ENCODE measurements around the gene PTER. TPM values are rescaled to one million over a fixed set of nuclear protein-coding genes. Genes with fewer than 3 reads are reported as not detected.

PTER gene, protein sequence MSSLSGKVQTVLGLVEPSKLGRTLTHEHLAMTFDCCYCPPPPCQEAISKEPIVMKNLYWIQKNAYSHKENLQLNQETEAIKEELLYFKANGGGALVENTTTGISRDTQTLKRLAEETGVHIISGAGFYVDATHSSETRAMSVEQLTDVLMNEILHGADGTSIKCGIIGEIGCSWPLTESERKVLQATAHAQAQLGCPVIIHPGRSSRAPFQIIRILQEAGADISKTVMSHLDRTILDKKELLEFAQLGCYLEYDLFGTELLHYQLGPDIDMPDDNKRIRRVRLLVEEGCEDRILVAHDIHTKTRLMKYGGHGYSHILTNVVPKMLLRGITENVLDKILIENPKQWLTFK
- 7.5 and 9.8 TPM in 2 replicates for total RNA-seq

DNA sequence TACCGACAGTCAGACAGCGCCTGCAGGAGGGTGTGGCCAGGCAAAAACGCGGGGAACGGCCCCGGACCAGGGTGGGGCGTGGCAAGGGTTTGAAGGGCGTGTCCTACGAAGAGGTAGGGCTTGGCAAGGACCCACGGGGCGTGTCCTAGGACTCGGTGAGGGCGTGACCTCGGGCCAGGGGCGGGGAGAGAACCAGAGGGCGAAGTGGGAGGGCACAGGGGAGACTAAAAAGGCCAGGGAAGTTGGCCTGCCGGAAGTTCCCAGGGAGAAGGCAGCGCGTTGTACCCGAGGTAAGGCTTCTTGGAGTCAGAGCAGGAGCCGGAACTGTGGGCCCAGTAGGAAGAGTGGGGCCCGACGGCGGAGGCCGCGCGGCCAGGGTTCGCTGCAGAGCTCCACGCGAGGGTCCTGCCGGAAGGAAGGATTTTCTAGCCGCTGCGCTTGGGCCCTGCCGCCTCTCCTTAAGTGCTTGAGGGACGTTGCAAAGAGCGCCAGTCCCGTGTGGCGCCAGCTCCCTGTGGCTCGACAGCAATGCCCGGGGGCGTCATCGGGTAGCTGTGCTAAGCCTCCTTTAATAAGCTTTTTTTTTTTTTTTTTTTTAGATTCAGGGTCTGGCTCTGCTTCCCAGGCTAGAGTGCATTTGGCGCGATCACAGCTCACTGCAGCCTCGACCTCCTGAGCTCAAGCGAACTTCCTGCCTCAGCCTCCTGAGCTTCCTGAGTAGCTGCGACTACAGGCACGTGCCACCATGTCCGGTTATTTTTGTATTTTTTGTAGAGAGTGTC, at the start of gene PTER:
Gene PTER, plus strand, starts transcription at position 253 of the 782 bp plus-strand sequence. CDS start 47,375 bp downstream, outside the sequence.
- peak; percentile 83 for DNase-seq

DNA sequence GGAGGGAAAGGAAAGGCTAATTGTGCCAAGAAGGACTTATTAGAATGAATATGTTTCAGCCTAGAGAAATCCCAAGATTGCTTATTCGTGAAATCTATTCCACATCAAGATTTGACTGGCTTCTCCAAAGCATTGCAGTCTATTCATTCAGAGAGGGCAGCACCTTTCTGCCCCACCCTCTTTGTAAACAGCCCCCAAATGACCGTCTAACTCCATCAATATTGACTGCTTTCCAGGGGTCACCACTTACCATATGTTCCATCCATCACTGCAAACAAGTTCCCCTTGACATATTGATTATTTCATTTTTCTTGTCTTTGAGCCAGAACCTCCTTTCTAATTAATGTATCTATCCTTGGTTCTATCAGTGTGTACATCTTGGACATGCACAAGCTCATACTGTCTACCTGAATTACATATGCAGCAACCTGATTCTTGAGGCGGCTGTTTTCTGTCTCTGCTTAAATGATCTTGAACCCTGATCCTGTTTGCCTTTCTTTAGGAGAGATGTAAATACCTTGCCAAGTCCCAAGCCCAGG, 44.2 kb upstream of the PTER start:
- no peak for DNase-seq

DNA sequence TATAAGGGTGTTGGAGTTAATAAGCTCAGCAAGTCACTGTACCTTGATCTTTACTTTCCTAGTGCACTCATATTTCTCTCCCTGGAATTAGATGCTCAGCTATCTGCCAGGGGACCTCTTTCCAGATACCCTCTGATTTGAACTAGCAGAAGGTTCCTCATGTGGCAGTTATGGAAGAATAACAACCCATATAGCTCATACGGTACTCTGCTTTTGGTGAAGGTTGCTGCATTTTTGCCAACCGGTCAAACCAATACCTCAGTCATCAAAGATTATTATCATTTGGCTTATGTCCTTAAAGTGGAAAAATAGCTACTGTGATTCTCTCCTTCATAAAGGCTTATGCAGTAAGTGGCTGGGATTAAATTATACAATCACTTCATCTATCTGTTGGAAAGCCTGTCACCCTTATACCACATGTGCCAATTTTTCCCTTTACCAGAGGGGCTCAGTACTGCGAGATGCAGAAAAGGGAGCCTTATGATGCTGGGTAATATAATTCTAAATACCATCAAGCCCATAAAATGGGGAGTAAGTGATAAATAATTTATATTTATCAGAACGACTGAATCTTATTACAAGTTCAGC, 43.4 kb upstream of the PTER start:
- no peak for DNase-seq

DNA sequence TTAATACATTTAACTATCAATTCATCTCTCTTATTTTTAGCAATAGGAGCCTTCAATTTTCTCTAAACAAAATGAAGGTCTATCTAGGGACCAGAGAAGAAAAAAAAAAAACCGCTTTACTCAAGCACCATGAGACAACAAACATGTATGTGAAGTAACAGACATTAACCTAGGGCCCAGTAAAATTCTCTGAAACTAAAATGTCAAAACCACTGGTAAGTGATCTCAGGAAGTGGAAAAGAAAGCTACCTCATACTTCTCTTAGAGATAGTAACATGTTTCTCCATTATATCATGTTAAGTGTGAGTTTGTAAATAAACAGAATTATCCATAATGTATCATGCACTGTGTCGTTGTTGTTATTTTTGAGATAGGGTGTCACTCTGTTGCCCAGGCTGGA, 35.4 kb upstream of the PTER start:
- DNase-seq, result no peak

DNA sequence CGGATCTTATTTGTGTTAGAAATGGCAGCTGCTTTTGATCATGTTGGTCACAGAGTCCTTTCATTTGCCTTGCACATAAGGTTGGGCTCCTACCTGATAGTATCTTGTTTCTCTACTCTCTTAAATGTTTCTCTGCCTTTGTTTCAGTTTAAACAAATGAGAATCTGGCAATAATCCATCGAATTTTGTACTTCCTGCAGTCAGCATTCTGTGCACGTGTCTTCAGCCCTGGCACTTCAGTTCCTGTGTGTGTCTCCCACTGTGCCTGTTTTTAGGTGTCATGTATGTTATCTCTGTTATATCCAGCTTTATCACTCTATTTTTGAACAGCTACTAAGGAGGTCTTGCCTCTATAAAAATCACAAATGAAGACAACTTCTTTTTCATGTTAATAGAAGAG, 28.4 kb upstream of the PTER start:
- DNase-seq, result peak; percentile 0

DNA sequence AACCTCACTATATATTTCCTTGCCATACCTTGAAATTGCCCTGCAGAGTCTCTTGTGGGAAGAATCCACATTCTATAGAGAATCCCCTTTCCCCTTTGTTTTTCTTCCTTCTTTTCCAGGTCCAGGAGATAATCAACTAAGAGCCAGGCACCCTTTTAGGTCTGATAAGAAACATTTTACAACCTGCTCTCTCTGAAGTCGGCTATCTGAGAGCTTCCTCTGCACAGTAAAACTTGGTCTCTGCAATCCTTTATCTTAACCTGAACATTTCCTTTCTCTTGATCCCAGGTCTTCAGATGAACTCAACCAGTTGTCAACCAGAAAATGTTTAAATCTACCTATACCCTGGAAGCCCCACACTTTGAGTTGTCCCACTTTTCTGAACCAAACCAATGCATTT, 19.5 kb upstream of the PTER start:
- no peak for DNase-seq

DNA sequence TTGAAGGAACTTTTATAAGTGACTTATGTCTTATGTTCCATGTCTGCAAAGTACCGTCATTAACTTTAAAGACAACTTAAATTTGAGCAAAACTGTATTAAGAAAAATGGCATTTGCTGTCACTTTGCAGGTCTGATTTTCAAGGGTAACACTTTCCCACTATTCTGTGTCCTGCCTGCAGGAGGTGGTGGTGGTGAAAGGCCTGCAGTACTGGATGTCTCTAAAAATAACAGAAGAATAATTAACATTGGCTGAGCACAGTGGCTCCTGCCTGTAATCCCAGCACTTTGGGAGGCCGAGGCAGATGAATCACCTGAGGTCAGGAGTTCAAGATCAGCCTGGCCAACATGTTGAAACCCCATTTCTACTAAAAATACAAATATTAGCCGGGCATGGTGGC, 13.2 kb upstream of the PTER start:
- DNase-seq, result no peak

DNA sequence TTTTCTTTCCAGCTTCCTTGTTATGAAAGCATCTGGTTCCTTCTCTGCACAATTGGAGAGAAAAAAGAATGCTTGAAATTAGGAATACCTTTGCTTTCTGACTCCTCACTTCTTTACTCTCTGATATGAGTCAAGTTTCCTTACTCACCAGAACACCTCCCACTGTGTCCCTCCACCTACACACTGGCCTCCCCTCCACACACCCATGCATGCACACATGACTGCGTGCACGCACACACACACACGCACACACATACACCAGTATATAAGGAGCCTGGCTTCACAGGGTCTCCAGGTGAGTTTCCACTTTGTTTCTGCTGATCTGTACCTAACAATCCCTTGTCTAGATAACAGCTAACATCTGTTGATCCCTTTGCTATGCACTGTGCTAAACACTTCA, 11.4 kb upstream of the PTER start:
- DNase-seq, result no peak

DNA sequence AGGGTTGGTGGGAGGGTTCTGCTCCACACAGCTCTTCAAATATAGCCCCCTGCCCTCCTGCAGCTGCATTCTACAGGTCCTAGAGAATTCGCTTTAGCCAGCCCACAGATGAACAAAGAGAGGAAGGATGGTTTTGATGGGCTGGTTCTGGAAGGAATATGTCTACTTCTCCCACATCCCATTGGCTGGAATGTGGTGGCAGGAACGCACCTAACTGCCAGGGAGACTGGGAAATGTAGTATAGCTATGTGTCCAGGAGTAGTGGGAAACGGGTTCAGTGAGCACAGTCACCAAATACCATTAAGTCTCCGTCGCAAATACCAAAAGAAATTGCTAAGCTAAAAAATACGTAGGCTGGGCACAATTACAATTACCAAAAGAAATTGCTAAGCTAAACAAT, 7.3 kb upstream of the PTER start:
- no peak for DNase-seq

DNA sequence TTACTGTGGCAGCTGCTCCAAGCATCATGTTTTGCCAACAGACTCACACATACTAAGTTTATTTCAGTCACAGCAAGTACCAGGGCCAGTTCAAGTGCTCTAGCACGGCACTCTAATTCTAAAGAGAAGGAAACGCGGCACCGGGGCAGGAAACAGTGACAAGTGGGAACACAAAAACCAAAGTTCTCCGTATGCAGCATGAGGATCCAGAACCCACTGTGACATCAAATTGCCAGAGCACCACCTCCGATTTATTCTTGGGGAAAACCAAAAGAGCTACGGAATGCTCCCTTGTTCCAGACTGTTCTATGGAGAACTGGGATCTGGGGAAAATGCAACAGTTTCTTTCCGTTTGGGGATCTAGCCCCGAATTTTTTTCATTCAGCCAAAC, 448 bp upstream of the PTER start:
- no peak for DNase-seq

DNA sequence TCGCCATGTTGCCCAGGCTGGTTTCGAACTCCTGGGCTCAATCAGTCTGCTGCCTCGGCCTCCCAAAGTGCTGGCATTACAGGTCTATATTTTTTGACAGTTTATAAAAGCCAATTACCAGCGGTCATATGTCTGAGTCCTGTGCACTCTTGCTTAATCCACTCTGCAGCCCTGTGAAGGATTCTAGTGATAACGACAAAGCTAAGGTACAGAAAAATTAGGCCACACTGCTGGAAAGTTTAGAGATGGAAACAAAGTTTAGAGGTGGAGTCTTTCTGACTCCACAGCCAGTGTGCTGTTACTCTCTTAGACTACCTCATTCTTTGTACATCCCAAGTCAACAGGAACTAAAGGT, 707 bp downstream of the PTER start:
- no peak for DNase-seq

DNA sequence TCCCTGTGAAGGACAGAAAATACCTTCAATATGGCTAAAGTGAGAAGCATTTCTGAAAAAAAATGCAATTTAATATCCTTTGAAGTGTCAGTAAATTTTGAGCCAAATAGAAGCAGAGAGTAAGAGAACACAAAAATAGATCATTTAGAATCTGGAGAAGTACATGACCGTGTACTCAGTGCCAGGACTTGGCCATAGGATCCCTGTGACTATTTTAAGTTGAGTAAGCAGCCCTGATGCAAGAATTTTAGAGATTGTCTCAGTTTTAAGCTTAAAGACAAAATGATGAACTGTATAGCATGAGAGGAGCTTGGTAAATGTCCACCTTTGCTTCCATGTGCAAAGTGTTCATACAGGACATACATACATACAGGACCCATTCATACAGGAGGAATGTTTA, 2.5 kb downstream of the PTER start:
- no peak for DNase-seq

DNA sequence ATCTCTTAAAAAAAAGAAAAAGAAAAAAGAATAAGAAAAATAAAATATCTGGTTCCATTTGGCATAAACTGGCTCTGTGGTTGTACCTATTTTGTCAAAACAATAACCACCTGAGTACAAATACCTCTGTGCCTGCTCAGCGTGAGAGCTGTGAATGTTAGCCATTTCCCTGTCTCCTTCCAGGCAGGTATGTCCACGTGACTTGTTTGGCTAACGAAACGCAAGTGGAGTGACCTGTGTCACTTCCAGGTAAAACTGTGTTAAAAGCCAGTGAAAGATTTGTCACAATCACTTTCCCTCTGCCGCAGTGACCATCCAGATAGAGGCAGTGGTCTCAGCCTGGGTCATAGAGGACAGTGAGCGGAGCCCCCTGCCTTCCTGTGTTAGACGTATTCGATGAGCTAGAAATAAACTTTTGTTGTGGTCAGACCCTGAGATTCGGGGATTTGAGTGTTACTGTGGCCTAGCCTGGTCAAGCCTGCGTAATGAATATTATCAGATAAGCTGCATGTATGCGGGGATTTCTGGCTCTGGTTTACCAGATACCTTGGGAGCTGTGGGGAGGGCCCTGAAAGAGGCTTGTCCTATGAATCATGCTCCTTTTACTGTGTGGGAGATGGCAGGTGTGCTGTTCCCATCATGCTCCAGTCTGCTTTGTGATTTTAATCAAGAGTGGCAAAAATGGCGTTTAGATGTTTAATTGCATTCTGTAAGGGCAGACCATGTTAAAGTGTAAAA, 3.8 kb downstream of the PTER start:
- no peak for DNase-seq

DNA sequence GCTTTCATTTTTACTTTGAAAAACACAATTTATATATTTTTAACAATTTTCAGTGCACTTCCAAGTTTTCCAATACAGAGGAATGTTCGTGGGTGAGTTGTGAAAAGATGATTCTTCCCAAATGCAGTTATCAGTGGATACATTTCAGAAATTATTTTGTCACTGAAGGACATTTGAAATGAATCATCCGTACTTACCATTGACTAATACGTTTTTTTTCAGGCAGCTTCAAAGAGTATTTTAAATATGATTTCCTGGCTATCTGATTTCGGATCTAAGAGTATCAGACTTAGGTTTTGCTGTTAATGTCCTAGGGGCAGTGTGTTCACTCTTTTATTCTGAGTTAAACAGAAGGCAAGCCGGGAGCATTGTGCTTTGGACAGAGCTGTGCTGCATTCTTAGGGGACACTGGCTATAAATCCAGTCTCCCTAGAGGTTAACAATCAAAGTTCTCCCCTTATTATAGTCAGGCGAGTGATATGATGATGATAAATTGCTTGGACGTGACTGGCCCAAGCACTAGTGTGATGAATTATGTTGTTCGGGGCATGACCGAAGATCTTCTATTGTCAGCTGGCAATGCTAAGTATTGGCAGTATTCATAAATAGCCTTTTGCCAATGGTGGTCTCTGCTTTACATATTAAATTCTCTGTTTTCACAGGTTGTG, 4.5 kb downstream of the PTER start:
- DNase-seq, result no peak

DNA sequence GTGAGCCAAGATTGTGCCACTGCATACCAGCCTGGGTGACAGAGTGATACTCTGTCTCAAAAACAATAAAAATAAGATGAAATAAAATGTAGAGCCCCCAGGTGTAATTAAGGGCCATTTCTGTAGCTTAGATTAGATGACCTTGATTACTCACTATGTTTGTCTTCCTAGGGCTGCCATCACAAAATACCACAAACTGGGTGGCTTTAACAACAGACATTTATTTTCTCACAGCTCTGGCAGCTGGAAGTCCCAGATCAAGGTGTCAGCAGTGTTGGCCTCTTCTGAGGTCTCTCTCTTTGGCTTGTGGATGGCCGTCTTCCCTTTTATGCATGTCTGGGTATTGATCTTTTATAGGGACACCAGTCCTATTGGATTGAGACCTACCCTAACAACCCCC, 6.1 kb downstream of the PTER start:
- no peak for DNase-seq

DNA sequence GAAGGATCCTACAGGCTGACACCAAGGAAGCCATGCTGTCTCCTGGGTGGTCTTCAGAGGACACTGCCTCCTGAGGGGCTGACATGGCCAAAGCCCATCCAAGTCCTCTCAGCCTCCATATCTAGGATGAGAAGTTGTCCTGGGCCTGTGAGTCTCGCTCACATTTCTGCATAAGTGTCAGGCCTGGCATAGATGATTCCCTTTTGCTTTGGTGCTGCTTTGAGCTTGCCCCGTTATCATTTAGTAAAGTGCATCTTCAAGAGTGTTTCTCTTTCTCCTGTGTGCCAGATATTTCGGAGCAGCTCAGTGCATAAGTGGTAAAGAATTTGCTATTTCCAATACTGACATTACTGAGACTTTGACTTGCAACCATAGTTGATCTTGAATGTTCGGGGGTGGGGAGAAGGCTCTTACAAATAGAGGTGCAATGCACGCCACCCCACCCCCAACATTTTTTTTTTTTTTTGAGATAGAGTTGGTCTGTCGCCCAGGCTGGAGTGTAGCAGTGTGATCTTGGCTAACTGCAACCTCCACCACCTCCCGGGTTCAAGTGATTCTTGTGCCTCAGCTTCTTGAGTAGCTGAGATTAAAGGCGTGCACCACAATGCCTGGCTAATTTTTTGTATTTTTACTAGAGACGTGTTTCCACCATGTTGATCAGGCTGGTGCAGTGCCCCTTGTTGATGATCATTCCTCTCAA, 9.1 kb downstream of the PTER start:
- no peak for DNase-seq

DNA sequence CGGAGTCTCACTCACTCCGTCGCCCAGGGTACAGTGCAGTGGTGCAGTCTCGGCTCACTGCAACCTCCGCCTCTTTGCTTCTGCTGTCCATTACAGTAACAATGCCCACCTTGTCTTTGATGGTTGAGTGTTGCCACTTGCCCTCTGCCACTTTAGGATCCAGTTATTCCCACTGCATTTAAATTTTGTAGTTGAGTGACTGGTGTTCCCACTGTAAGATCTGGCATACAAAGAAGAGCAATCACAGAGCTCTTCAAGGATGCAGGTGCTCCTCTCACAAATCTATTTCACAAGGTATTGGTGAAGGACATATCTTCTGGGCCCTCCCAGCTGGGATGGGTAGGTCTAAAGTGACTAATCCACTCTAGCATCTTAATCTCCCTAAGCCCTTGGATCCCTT, 12.6 kb downstream of the PTER start:
- DNase-seq, result no peak

DNA sequence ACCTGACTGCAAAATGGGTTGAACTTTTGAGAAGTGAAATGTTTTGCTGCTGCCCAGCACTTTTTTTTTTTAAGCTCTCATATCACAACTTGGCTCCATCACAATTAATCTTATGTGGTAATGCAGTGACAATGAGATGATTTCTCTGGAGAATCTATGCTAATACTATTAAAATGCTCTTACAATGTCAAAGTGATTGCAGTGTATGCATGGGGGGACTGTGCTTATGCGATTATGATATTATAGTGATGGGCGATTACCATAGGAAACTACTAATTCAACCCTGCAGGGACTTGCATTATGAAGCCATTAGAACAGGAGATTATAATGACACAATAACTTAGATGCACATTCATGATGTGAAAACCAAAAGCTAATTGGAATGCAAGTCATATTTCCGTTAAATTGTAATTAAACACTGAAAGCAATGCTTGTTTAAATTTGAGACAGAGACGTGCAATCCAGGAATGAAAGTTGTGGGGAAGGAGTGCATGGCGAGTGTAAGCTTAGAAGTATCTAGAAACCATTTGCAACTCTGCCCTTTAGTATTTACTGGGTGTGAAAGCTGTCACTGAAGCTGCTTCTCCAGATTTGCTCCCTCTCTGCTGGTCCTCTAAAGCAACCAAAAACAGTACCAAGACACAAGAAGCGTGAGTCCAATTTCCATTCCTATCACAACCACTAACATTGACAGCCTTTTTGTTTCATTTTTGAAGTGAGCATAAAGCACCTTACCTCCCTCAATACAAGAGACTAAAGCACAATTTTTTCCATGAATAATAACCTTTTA, 21.6 kb downstream of the PTER start:
- DNase-seq, result no peak

DNA sequence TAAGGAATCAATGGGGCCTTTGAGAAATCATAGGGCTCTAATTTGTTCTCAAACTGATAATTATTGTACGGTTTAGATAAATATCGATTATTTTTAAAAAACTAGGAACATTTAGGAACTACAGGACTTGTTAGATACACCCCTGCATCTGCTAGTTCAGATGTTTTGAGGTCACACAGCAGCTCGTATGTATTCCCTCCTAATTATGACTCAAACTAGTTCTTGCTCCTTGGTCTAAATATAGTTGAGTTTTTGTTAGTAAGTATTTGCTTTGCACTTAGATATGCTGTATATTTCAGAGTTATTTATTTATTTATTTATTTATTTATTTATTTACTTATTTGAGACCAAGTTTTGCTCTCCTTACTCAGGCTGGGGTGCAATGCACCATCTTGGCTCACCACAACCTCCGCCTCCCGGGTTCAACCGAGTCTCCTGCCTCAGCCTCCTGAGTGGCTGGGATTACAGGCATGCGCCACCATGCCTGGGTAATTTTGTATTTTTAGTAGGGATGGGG, 22.7 kb downstream of the PTER start:
- no peak for DNase-seq

DNA sequence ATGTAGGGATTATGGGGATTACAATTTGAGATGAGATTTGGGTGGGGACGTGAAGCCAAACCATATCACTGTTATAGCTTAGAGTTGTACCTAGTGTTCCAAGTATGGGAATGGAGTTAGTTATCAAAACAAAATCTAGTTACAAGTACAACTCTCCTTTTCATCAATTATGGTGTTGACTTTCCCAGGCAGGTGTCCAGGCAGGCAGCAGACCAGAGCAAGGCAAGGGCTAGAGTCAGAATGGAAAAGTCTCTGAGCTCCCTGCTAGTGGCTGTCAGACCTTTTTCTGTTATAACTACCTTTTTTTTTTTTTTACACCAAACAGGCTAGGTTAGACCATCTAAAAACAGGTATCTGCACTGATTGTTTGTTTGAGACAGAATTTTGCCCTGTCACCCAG, 29.2 kb downstream of the PTER start:
- no peak for DNase-seq

DNA sequence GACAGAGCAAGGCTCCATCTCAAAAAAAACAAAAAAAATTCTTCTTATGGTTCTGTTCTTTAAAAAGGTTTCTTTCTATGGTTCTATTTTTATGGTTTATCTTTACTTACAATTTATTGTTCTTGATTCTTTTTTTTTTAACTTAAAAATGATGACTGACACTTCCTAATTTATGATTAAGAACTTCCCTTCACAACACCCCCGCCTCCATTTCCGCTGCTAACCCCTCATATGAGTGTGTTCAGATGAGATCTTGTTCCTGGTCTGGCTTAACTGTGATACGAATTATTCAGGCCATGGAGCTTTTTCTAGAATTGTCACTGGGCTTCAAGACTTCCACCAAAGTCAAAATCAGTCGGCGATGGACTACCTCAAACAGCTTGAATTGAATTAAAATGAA, 33.9 kb downstream of the PTER start:
- DNase-seq, result peak; percentile 72

Data from dermis blood vessel endothelial cell (primary cell).